HCT116 (cell line): ENCODE measurements around the gene NME2. TPM values are rescaled to one million over a fixed set of nuclear protein-coding genes. Genes with fewer than 3 reads are reported as not detected.

Source experiments
- ATAC-seq: fragments of 200-7000 bp; cut with Tn5 transposase; 2 replicates; pipeline ENCODE4 v1.9.1; 2020; ENCODE audit warnings: mild to moderate bottlenecking, moderate library complexity
- BruUV-seq: library from RNA; stranded (reverse); fragments of 400-500 nt; replicated peaks from 2 replicates; lab custom pipeline; 2021; lab: Mats Ljungman, UMichigan
- CTCF ChIA-PET: fragments of 300-600 bp; sonication (Branson Sonifier 250); formaldehyde crosslinking; loops from one replicate; lab custom pipeline; 2021; ENCODE audit warnings: antibody characterized with exemption; lab: Charles Lee
- POLR2A ChIA-PET: fragments of 300-600, 350-600 bp; sonication (Branson Sonifier 250); formaldehyde crosslinking; loops from one replicate; lab custom pipeline; 2021; ENCODE audit warnings: antibody characterized with exemption; lab: Charles Lee
- RAD21 ChIA-PET, 2 experiments: fragments of 300-600 bp; sonication (Branson Sonifier 250); formaldehyde crosslinking; loops; one replicate each; lab custom pipeline; 2023; ENCODE audit warnings: low total read pairs in 2 of 2; ENCODE audit not compliant: uncharacterized antibody in 2 of 2, unreplicated experiment in 2 of 2, low non-redundant PET in 1 of 2; lab: Charles Lee
- DNase-seq: peaks from one replicate; pipeline ENCODE4 v3.0.0-alpha.2; 2010; ENCODE audit warnings: low read depth, low spot score
- H2AFZ ChIP-seq: fragments of 200-600 bp; shearing (Covaris generic), sonication (generic); 2 replicates; pipeline ENCODE4 v1.6.1; 2017; ENCODE audit warnings: low read depth, mixed run types, mixed read lengths, antibody characterized with exemption, low read length; ENCODE audit not compliant: poor library complexity, severe bottlenecking
- H3K27ac ChIP-seq: 2 replicates; pipeline ENCODE4 v1.5.1; 2012; ENCODE audit warnings: low read depth, low read length
- H3K27me3 ChIP-seq: fragments of 200-600 bp; sonication (generic); 2 replicates; pipeline ENCODE4 v1.6.1; 2016; ENCODE audit warnings: mixed run types, low read length, mixed read lengths; ENCODE audit not compliant: insufficient read depth
- H3K36me3 ChIP-seq, 2 experiments: fragments of 200-500 bp in 1 of 2; fragments of 200-600 bp in 1 of 2; sonication (Bioruptor generic) in 1 of 2; sonication (generic) in 1 of 2; 2 replicates each; pipeline versions ENCODE4 v1.5.1 to v1.6.1; 2014 to 2016; ENCODE audit warnings: low read length in 2 of 2, inconsistent platforms in 1 of 2, mixed read lengths in 1 of 2, mixed run types in 1 of 2; ENCODE audit not compliant: insufficient read depth in 2 of 2, control insufficient read depth in 1 of 2
- H3K4me1 ChIP-seq, 2 experiments: fragments of 200-600 bp in 1 of 2; sonication (generic) in 1 of 2; 2 replicates each; pipeline versions ENCODE4 v1.5.1 to v1.6.1; 2012 to 2017; ENCODE audit warnings: low read length in 2 of 2, inconsistent platforms in 1 of 2, mild to moderate bottlenecking in 1 of 2, mixed read lengths in 1 of 2, mixed run types in 1 of 2, moderate library complexity in 1 of 2; ENCODE audit not compliant: insufficient read depth in 2 of 2, control insufficient read depth in 1 of 2
- H3K4me2 ChIP-seq: fragments of 200-600 bp; sonication (generic); 2 replicates; pipeline ENCODE4 v1.6.1; 2017; ENCODE audit warnings: mixed run types, low read length, mixed read lengths
- H3K4me3 ChIP-seq, 2 experiments: fragments of 200-600 bp in 1 of 2; sonication (generic) in 1 of 2; replicated peaks in 1 of 2; 2 replicates each; pipeline ENCODE4 v1.5.1; 2011 to 2016; ENCODE audit warnings: low read length in 2 of 2, control low read depth in 1 of 2, low read depth in 1 of 2, mild to moderate bottlenecking in 1 of 2, mixed read lengths in 1 of 2, mixed run types in 1 of 2
- H3K79me2 ChIP-seq: fragments of 200-600 bp; sonication (generic); 2 replicates; pipeline ENCODE4 v1.6.1; 2017; ENCODE audit warnings: mild to moderate bottlenecking, mixed run types, low read length, moderate library complexity, mixed read lengths; ENCODE audit not compliant: insufficient read depth
- H3K9ac ChIP-seq: fragments of 200-600 bp; sonication (generic); 2 replicates; pipeline ENCODE4 v1.6.1; 2016; ENCODE audit warnings: low read length, mixed read lengths
- H3K9me2 ChIP-seq: fragments of 200-600 bp; sonication (generic), shearing (Covaris generic); 2 replicates; pipeline ENCODE4 v1.6.1; 2017; ENCODE audit warnings: mixed run types, mild to moderate bottlenecking, moderate library complexity; ENCODE audit not compliant: insufficient read depth
- H3K9me3 ChIP-seq, 2 experiments: fragments of 200-500 bp in 1 of 2; fragments of 200-600 bp in 1 of 2; sonication (Bioruptor generic) in 1 of 2; sonication (generic) in 1 of 2; 2 replicates each; pipeline ENCODE4 v1.6.1; 2014 to 2017; ENCODE audit warnings: low read length in 2 of 2, mixed read lengths in 2 of 2, inconsistent platforms in 1 of 2, low read depth in 1 of 2, mild to moderate bottlenecking in 1 of 2, mixed run types in 1 of 2, moderate library complexity in 1 of 2; ENCODE audit not compliant: control insufficient read depth in 1 of 2, insufficient read depth in 1 of 2
- H4K20me1 ChIP-seq: fragments of 200-600 bp; sonication (generic), shearing (Covaris generic); 2 replicates; pipeline ENCODE4 v1.6.1; 2017; ENCODE audit warnings: mixed run types, mild to moderate bottlenecking, moderate library complexity; ENCODE audit not compliant: insufficient read depth
- ELF1 ChIP-seq: IDR thresholded peaks from 2 replicates; pipeline ENCODE4 v1.6.1; 2012; ENCODE audit warnings: low read depth, borderline replicate concordance
- EZH2 ChIP-seq: fragments of 200-600 bp; sonication (generic); IDR thresholded peaks from 2 replicates; pipeline ENCODE4 v1.6.1; 2017; ENCODE audit warnings: antibody characterized with exemption, mixed run types
- FOSL1 ChIP-seq: IDR thresholded peaks from 2 replicates; pipeline ENCODE4 v1.6.1; 2012; ENCODE audit warnings: low read depth
- JUND ChIP-seq: IDR thresholded peaks from 2 replicates; pipeline ENCODE4 v1.6.1; 2012
- POLR2A ChIP-seq: IDR thresholded peaks from 2 replicates; pipeline ENCODE4 v1.7.0; 2011; ENCODE audit warnings: borderline replicate concordance; ENCODE audit not compliant: insufficient read depth, insufficient read length; ENCODE audit errors: extremely low read depth
- POLR2AphosphoS5 ChIP-seq: IDR thresholded peaks from 2 replicates; pipeline ENCODE4 v1.6.1; 2011; ENCODE audit warnings: mild to moderate bottlenecking, low read depth, low read length, moderate library complexity
- RAD21 ChIP-seq: IDR thresholded peaks from 2 replicates; pipeline ENCODE4 v1.6.1; 2012; ENCODE audit warnings: low read depth, mild to moderate bottlenecking
- SRF ChIP-seq: IDR thresholded peaks from 2 replicates; pipeline ENCODE4 v1.6.1; 2012; ENCODE audit warnings: low read depth
- TCF7L2 ChIP-seq: IDR thresholded peaks from 2 replicates; pipeline ENCODE4 v1.7.0; 2011; ENCODE audit warnings: borderline replicate concordance, inconsistent platforms; ENCODE audit not compliant: insufficient read depth, insufficient read length; ENCODE audit errors: extremely low read depth
- ZFX ChIP-seq: fragments of 450-650 bp; IDR thresholded peaks from 2 replicates; pipeline ENCODE4 v1.6.1; 2017
- ZNF274 ChIP-seq: fragments of 200-500 bp; sonication (Bioruptor generic); IDR thresholded peaks from 2 replicates; pipeline ENCODE4 v1.6.1; 2014; ENCODE audit warnings: mild to moderate bottlenecking, low read depth, low read length, inconsistent platforms
- intact Hi-C: fragments of 100-400 bp; cut with micrococcal nuclease; formaldehyde crosslinking; loops from 2 replicates; pipeline ENCODE4 v1.10.0; 2022
- total RNA-seq: library from RNA; stranded (reverse); gene quantifications from one replicate; pipeline ENCODE4 v1.2.1, GENCODE V29; 2021; ENCODE audit not compliant: unreplicated experiment
- TF ChIP-seq, protein P1 (sequence below), 3 experiments: fragments of 200-600 bp in 1 of 3; sonication (generic) in 1 of 3; IDR thresholded peaks in 2 of 3; conservative IDR thresholded peaks in 1 of 3; 2 replicates each; pipeline ENCODE4 v1.5.1; 2012 to 2017; ENCODE audit warnings: low read depth in 2 of 3, low read length in 2 of 3, antibody characterized with exemption in 1 of 3, borderline replicate concordance in 1 of 3, control low read depth in 1 of 3, mild to moderate bottlenecking in 1 of 3, mixed read lengths in 1 of 3, mixed run types in 1 of 3, moderate library complexity in 1 of 3; ENCODE audit not compliant: insufficient read depth in 1 of 3
- TF ChIP-seq, protein P2 (sequence below): IDR thresholded peaks from 2 replicates; pipeline ENCODE4 v1.6.1; 2012
- TF ChIP-seq, protein P3 (sequence below): IDR thresholded peaks from 2 replicates; pipeline ENCODE4 v1.6.1; 2011; ENCODE audit warnings: mild to moderate bottlenecking, low read length, moderate library complexity; ENCODE audit not compliant: insufficient replicate concordance; ENCODE audit errors: extremely low read depth

The NME2 gene
- total RNA-seq, 1 experiment from 2014 or later, result 1,287 TPM

DNA sequence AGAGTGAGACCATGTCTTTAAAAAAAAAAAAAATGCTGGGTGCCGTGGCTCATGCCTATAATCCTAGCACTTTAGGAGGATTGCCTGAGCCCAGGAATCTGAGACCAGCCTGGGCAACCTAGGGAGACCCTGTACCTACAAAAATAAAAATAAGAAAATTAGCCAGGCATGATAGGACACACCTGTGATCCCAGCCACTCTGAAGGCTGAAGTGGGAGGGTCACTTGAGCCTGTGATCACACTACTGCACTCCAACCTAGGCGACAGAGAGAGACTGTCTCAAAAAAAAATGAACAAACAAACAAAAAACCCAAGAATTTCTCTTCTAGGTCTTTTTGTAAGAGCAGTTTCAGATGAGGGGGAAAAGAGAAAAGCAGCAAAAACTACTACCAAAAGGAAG lies 34.6 kb downstream of the NME2 start:
- no peak overlapping the region for H3K4me3 ChIP-seq
- no TSS peak for BruUV-seq
- no peaks in the 10 kb centered on the region for H3K4me1 ChIP-seq
- H3K4me2 ChIP-seq, result no peak overlapping the region
- ATAC-seq (no peak), DNase-seq (no peak)
- no peaks in the 10 kb centered on the region for H4K20me1 ChIP-seq
- RAD21 ChIA-PET, result no interaction called here
- TF ChIP-seq ZFX, result no peak
- no peak for TF ChIP-seq POLR2A
- no peak for TF ChIP-seq ELF1
- no peak for TF ChIP-seq POLR2AphosphoS5
- no peak for TF ChIP-seq SRF
- TF ChIP-seq, protein P1, sequence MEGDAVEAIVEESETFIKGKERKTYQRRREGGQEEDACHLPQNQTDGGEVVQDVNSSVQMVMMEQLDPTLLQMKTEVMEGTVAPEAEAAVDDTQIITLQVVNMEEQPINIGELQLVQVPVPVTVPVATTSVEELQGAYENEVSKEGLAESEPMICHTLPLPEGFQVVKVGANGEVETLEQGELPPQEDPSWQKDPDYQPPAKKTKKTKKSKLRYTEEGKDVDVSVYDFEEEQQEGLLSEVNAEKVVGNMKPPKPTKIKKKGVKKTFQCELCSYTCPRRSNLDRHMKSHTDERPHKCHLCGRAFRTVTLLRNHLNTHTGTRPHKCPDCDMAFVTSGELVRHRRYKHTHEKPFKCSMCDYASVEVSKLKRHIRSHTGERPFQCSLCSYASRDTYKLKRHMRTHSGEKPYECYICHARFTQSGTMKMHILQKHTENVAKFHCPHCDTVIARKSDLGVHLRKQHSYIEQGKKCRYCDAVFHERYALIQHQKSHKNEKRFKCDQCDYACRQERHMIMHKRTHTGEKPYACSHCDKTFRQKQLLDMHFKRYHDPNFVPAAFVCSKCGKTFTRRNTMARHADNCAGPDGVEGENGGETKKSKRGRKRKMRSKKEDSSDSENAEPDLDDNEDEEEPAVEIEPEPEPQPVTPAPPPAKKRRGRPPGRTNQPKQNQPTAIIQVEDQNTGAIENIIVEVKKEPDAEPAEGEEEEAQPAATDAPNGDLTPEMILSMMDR (IDR thresholded peaks at IDR 0.05 in 2 of 3, conservative IDR thresholded peaks at IDR 0.05 in 1 of 3; ENCODE audit: borderline replicate concordance in 1 of 3, insufficient read depth in 1 of 3, low read depth in 2 of 3, low read length in 2 of 3), result no peak
- no peak for TF ChIP-seq TCF7L2
- TF ChIP-seq, all 23 proteins: peak for 0
- H3K9me2 ChIP-seq, result no peaks in the 10 kb centered on the region
- ChIA-PET POLR2A (no interaction called here), CTCF (no interaction called here)
- no peak overlapping the region for H2AFZ ChIP-seq
- H3K27me3 ChIP-seq, result no peaks in the 10 kb centered on the region
- intact Hi-C loops, result no loop called here
- H3K27ac ChIP-seq, result no peak overlapping the region
- 0 out of 2 replicates have a peak, but pooled peaks cover 6% of the 10 kb centered on the region for H3K79me2 ChIP-seq
- H3K36me3 ChIP-seq, result peaks cover 43 to 46% of the 10 kb centered on the region in 2 experiments
- H3K9ac ChIP-seq, result no peak overlapping the region
- no peaks in the 10 kb centered on the region for H3K9me3 ChIP-seq

DNA sequence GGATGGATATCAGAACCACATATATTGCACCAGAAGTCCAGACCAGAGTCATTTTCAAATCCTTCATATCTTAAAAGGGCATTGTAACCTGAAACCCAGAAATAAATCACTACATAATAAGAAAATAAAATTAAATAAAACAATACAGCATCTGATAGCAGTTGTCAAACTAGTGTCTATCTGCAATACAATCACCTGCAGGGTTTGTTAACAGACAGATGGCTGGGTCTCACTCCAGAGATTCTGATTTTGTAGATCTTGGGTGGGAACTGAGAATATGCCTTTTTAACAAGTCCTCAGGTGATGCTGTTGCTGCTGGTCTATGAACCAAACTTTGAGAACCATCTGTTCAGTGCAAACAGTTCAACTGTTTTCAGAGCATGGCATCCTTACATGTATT lies 37.6 kb downstream of the NME2 start:
- ChIA-PET POLR2A (no interaction called here), CTCF (no interaction called here), RAD21 (no interaction called here)
- Histone ChIP-seq H3K36me3 (peaks cover 44 to 59% of the 10 kb centered on the region in 2 experiments), H3K9me2 (no peaks in the 10 kb centered on the region), H3K9me3 (no peaks in the 10 kb centered on the region), H2AFZ (no peak overlapping the region), H3K4me2 (no peak overlapping the region), H3K27me3 (no peaks in the 10 kb centered on the region), H4K20me1 (no peaks in the 10 kb centered on the region), H3K4me3 (no peak overlapping the region), H3K4me1 (no peaks in the 10 kb centered on the region), H3K9ac (no peak overlapping the region), H3K79me2 (0 out of 2 replicates have a peak, but pooled peaks cover 6% of the 10 kb centered on the region), H3K27ac (no peak overlapping the region)
- intact Hi-C loops, result loop anchor here (2.0 kb wide), 1 partner anchor 121 kb away; no protein-coding TSS in a partner anchor
- ATAC-seq (no peak), DNase-seq (no peak)
- BruUV-seq, result no TSS peak
- TF ChIP-seq EZH2 (no peak), FOSL1 (no peak), ZNF274 (no peak), JUND (no peak), RAD21 (no peak), POLR2AphosphoS5 (no peak), SRF (no peak)
- TF ChIP-seq, protein P1 (IDR thresholded peaks at IDR 0.05 in 2 of 3, conservative IDR thresholded peaks at IDR 0.05 in 1 of 3; ENCODE audit: borderline replicate concordance in 1 of 3, insufficient read depth in 1 of 3, low read depth in 2 of 3, low read length in 2 of 3), result no peak
- TF ChIP-seq, protein P2, sequence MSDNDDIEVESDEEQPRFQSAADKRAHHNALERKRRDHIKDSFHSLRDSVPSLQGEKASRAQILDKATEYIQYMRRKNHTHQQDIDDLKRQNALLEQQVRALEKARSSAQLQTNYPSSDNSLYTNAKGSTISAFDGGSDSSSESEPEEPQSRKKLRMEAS, result no peak
- TF ChIP-seq, protein P3, sequence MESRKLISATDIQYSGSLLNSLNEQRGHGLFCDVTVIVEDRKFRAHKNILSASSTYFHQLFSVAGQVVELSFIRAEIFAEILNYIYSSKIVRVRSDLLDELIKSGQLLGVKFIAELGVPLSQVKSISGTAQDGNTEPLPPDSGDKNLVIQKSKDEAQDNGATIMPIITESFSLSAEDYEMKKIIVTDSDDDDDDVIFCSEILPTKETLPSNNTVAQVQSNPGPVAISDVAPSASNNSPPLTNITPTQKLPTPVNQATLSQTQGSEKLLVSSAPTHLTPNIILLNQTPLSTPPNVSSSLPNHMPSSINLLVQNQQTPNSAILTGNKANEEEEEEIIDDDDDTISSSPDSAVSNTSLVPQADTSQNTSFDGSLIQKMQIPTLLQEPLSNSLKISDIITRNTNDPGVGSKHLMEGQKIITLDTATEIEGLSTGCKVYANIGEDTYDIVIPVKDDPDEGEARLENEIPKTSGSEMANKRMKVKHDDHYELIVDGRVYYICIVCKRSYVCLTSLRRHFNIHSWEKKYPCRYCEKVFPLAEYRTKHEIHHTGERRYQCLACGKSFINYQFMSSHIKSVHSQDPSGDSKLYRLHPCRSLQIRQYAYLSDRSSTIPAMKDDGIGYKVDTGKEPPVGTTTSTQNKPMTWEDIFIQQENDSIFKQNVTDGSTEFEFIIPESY, result no peak
